Measurements from ENCODE around the gene SERPIND1. TPM values are rescaled to one million over a fixed set of nuclear protein-coding genes. Genes with fewer than 3 reads are reported as not detected.
"Not testable (repeated sequence)": the region's sequence is repeated elsewhere in the genome, so short reads cannot be mapped to it uniquely, and the experiment has no call there.

Gene SERPIND1
- total and polyA plus RNA-seq, 2 of the 8 experiments (the other 6 are each of a cell fraction or from before 2014, with no cell fraction given): not detected

GRCh38 chr22:20821717-20822239 lies 47.9 kb downstream of the SERPIND1 start:
- H3K9me3 ChIP-seq (ENCODE audit: insufficient read depth in 2 of 2, low read depth in 1 of 2, low read length in 1 of 2); H3K4me1 ChIP-seq (replicated peaks in 1 of 4; ENCODE audit: control insufficient read depth in 3 of 4, insufficient read depth in 4 of 4, low read length in 3 of 4); H2AK5ac ChIP-seq (ENCODE audit: low read depth, low read length); H3K27ac ChIP-seq (ENCODE audit: low read depth, low read length); H3K79me2 ChIP-seq (ENCODE audit: control insufficient read depth in 1 of 2, insufficient read depth in 2 of 2, low read length in 2 of 2); H4K91ac ChIP-seq (replicated peaks; ENCODE audit: insufficient read length, low read length); H3K4me3 ChIP-seq (ENCODE audit: extremely low read depth in 1 of 4, insufficient read depth in 2 of 4, low read depth in 3 of 4, low read length in 4 of 4); H3K27me3 ChIP-seq (replicated peaks in 1 of 4; ENCODE audit: control insufficient read depth in 3 of 4, extremely low read depth in 1 of 4, insufficient read depth in 3 of 4, low read length in 3 of 4); H3K4ac ChIP-seq (replicated peaks; ENCODE audit: insufficient read length, low read depth, low read length); H4K8ac ChIP-seq (ENCODE audit: extremely low read depth, insufficient read depth, low read length); H2BK15ac ChIP-seq (ENCODE audit: low read length); H4K5ac ChIP-seq (ENCODE audit: insufficient read length, low read depth, low read length); H2BK12ac ChIP-seq (ENCODE audit: low read depth, low read length); H3K79me1 ChIP-seq (ENCODE audit: low read depth, low read length); H2BK5ac ChIP-seq (ENCODE audit: low read depth, low read length); H4K20me1 ChIP-seq (replicated peaks in 1 of 2; ENCODE audit: control insufficient read depth in 1 of 2, insufficient read depth in 2 of 2, low read length in 2 of 2); H3K14ac ChIP-seq (ENCODE audit: insufficient read length); H3K23me2 ChIP-seq (ENCODE audit: low read depth, low read length); H3K56ac ChIP-seq (replicated peaks; ENCODE audit: insufficient read length, low read depth, low read length); FAIRE-seq; H2AFZ ChIP-seq (ENCODE audit: low read length); H3K4me2 ChIP-seq (ENCODE audit: insufficient read depth in 1 of 2, low read depth in 2 of 2, low read length in 2 of 2); H2BK20ac ChIP-seq (ENCODE audit: low read length); H3K36me3 ChIP-seq (ENCODE audit: control insufficient read depth in 2 of 4, insufficient read depth in 4 of 4, low read length in 3 of 4); H3K18ac ChIP-seq (ENCODE audit: extremely low read depth, low read length); H3K23ac ChIP-seq (ENCODE audit: insufficient read length); H3K9ac ChIP-seq (replicated peaks in 1 of 4; ENCODE audit: extremely low read depth in 1 of 4, low read depth in 3 of 4, low read length in 3 of 4); POLR2A ChIA-PET (ENCODE audit: partially characterized antibody); H2BK120ac ChIP-seq (replicated peaks; ENCODE audit: low read depth, low read length); DNase-seq (ENCODE audit: low read depth in 1 of 2, low spot score in 2 of 2): not testable (repeated sequence)
- 91% methylated on average over 8 of the region's 8 CpGs; no CpG with 5 or more reads in 1 of the 2 experiments for WGBS, 2 experiments (ENCODE audit: extremely low coverage in 1 of 2, insufficient coverage in 1 of 2, insufficient read length in 1 of 2, insufficient replicate concordance in 2 of 2, low coverage in 1 of 2, low lambda C conversion rate in 2 of 2, missing lambda C conversion rate in 1 of 2)
- CTCF ChIA-PET (ENCODE audit: partially characterized antibody): interaction anchor here (0.6 kb wide), 1 partner anchor 1091 kb away, joined by 3 read pairs; no protein-coding TSS in a partner anchor

Data from H1 (cell line).